Measurements from ENCODE around the gene MORN4. TPM values are rescaled to one million over a fixed set of nuclear protein-coding genes. Genes with fewer than 3 reads are reported as not detected.

MORN4 gene
- total RNA-seq, 2 donors from 2014 or later = 1.8 to 2.3 TPM

DNA sequence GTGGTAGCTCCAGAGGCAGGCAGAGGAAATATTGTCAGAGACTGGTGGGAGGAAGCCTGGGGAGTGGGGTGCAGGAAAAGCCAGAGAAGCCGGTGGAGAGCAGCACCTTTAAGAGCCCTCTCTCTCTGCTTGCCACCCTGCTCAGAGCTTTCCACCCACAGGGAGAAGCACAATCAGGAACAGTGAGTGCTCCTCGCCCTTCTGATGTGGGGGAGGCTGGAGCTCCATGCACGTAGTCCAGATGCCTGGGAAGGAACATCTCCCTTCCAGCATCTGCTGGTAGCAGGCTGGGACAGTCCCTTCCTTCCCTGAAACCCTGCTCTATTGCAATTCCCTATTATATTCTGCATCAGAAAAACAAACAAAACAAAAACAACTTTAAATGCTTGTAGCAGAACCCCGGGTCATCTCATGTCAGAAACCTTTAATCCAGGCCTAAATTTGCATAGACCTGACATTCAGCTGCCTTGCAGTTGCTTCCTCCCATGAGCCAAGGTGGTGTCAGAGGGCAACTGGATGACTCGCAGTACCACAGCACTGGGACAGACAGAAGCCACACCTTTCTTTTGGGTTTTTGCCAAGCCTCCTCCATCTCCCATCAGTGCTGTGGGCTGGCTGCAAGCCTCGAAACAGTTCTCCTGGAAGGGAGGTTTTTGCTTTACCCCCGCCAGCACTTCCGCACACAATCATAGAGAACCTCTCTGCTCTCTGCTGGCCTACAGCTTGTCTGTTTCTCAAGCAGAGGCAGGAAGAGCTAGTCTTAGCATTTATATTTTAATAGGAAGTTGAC, 40.6 kb upstream of the MORN4 start:
- H3K4me1 ChIP-seq = peaks cover 2% of the 10 kb centered on the region
- H3K27me3 ChIP-seq = no peaks in the 10 kb centered on the region
- no peak overlapping the region for H3K4me3 ChIP-seq
- intact Hi-C loops (cut with DNase I) = loop anchor here (10.0 kb wide), 1 partner anchor 61 kb away; the partner anchor contains the start of gene ZFYVE27
- TF ChIP-seq CTCF (IDR thresholded peaks at IDR 0.05) = no peak
- H3K9me3 ChIP-seq = no peaks in the 10 kb centered on the region
- no peaks in the 10 kb centered on the region for H3K36me3 ChIP-seq
- H3K9ac ChIP-seq (ENCODE audit: low read depth in 2 of 2, low read length in 2 of 2) = no peak overlapping the region
- no peak for DNase-seq
- no peak overlapping the region for H3K27ac ChIP-seq

DNA sequence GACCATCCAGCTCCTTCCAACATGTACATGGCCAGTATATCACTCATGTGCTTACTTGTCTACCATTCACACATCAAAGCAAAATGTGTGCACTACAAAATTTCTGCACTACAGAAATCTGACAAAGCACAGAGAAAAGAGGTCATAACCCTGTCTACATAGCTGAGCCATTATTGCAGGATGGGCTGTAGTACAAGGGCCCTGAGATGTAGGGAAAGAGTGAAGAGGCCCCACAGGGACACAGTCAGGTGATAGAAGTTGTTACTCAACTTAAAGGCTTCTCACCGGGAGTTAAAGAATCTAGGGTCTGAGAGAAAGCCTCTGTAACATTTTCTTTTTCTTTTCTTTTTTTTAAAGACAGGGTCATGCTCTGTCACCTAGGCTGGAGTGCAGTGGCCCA, 36.3 kb upstream of the MORN4 start:
- Histone ChIP-seq H3K27me3 (no peaks in the 10 kb centered on the region), H3K4me1 (no peaks in the 10 kb centered on the region), H3K9ac (ENCODE audit: low read depth in 2 of 2, low read length in 2 of 2) (no peak overlapping the region), H3K27ac (no peak overlapping the region), H3K36me3 (no peaks in the 10 kb centered on the region), H3K9me3 (no peaks in the 10 kb centered on the region), H3K4me3 (no peak overlapping the region)
- intact Hi-C loops (cut with DNase I) = no loop called here
- DNase-seq = no peak
- no peak for TF ChIP-seq CTCF (IDR thresholded peaks at IDR 0.05)

DNA sequence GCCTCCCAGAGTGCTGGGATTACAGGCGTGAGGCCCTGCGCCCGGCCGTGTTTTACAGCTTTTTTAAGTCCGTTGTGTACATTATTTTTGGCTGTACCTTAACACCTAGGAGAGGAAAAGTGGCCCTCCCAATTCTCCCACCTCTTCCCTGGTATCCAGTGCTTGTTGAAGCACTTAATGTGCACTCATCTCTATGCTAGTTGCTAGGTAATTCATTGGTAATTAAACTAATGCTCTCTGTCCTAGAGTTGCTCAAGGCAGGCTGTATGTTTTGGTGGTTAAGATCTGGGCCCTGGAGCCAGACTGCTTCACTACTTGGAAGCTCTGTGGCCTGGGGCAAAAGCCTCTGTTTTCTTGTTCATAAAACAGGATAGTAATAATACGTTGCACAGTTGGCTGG, 34.2 kb upstream of the MORN4 start:
- Histone ChIP-seq H3K27ac (no peak overlapping the region), H3K4me1 (no peaks in the 10 kb centered on the region), H3K36me3 (no peaks in the 10 kb centered on the region), H3K9me3 (no peaks in the 10 kb centered on the region), H3K4me3 (no peak overlapping the region), H3K27me3 (no peaks in the 10 kb centered on the region), H3K9ac (ENCODE audit: low read depth in 2 of 2, low read length in 2 of 2) (no peak overlapping the region)
- DNase-seq = no peak
- TF ChIP-seq CTCF (IDR thresholded peaks at IDR 0.05) = no peak
- intact Hi-C loops (cut with DNase I) = no loop called here

- intact Hi-C loops (cut with DNase I) = no loop called here
- no peaks in the 10 kb centered on the region for H3K9me3 ChIP-seq
- TF ChIP-seq CTCF (IDR thresholded peaks at IDR 0.05) = no peak
- no peak overlapping the region for H3K4me3 ChIP-seq
- no peak overlapping the region for H3K9ac ChIP-seq (ENCODE audit: low read depth in 2 of 2, low read length in 2 of 2)
- H3K27ac ChIP-seq = no peak overlapping the region
- H3K4me1 ChIP-seq = no peaks in the 10 kb centered on the region
- DNase-seq = no peak
- H3K27me3 ChIP-seq = no peaks in the 10 kb centered on the region
- no peaks in the 10 kb centered on the region for H3K36me3 ChIP-seq
Observed at GRCh38 chr10:97666992-97667391, 33.7 kb upstream of the MORN4 start.

GRCh38 chr10:97664282-97664850, 31.1 kb upstream of the MORN4 start:
- Histone ChIP-seq H3K36me3 (no peaks in the 10 kb centered on the region), H3K27me3 (no peaks in the 10 kb centered on the region), H3K4me3 (no peak overlapping the region), H3K9ac (ENCODE audit: low read depth in 2 of 2, low read length in 2 of 2) (no peak overlapping the region), H3K27ac (peak overlapping the region; percentile 55), H3K4me1 (no peaks in the 10 kb centered on the region), H3K9me3 (no peaks in the 10 kb centered on the region)
- intact Hi-C loops (cut with DNase I) = no loop called here
- TF ChIP-seq CTCF (IDR thresholded peaks at IDR 0.05) = no peak
- peak; percentile 52 for DNase-seq

All from colonic mucosa (tissue), 4 donors.